Coronary artery (tissue), 2 donors: ENCODE results near the gene C2CD4B.

Experiments
- DNase-seq: peaks from one replicate; pipeline ENCODE4 v3.0.0-alpha.2; 2017; ENCODE audit warnings: low spot score
- H3K27ac ChIP-seq, 2 donors: fragments of 200-600 bp; sonication (generic); one replicate each; pipeline ENCODE4 v1.5.1; 2016 to 2019
- H3K4me3 ChIP-seq: fragments of 200-600 bp; sonication (generic); 2 replicates; pipeline ENCODE4 v1.5.1; 2016; ENCODE audit warnings: mild to moderate bottlenecking, moderate library complexity
- TF ChIP-seq, protein P1 (sequence below): fragments of 200-600 bp; sonication (generic); IDR thresholded peaks from one replicate; pipeline ENCODE4 v1.5.1; 2019; ENCODE audit warnings: antibody characterized with exemption

C2CD4B gene

DNA sequence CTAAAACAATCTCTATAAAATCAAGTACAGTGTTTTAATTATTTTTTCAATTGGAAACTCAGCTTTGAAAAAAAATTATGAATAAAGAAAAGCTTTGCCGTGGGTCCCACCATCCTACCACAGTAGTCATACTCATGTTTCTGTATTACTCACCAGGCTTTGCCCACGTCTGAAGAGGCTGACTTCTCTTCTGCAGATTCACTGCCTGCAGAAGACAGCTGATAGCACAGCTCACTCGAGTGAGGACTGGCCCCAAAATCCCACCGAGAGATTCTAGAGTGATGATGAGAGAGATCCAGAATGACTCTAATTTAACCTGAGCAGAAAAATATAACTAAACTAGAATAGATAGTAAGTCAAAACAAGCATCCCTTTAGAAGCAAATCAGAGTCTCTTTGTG is 11.9 kb downstream of the C2CD4B start:
- no peak overlapping the region for H3K4me3 ChIP-seq
- H3K27ac ChIP-seq = no peak overlapping the region
- TF ChIP-seq, protein P1, sequence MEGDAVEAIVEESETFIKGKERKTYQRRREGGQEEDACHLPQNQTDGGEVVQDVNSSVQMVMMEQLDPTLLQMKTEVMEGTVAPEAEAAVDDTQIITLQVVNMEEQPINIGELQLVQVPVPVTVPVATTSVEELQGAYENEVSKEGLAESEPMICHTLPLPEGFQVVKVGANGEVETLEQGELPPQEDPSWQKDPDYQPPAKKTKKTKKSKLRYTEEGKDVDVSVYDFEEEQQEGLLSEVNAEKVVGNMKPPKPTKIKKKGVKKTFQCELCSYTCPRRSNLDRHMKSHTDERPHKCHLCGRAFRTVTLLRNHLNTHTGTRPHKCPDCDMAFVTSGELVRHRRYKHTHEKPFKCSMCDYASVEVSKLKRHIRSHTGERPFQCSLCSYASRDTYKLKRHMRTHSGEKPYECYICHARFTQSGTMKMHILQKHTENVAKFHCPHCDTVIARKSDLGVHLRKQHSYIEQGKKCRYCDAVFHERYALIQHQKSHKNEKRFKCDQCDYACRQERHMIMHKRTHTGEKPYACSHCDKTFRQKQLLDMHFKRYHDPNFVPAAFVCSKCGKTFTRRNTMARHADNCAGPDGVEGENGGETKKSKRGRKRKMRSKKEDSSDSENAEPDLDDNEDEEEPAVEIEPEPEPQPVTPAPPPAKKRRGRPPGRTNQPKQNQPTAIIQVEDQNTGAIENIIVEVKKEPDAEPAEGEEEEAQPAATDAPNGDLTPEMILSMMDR = no peak
- DNase-seq = no peak

DNA sequence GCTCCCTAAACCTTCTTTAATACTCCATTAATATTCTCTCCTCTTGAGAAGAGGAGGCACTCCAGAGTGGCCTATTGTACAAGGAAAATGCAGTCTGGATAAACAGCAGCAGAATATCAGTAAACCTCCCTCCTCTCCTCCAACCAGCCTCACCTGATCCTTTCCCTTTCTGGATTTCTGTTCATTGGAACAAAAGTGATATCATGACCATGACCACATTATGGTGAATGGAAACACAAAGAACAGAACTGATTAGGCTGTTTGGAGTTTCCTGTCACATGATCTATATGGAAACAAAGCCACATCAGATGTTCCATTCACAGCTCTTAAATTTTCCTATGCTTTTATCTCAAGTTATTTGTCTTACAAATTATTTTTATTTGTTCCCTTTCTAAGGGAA is 14.6 kb downstream of the C2CD4B start:
- no peak for DNase-seq
- H3K27ac ChIP-seq = no peak overlapping the region
- no peak overlapping the region for H3K4me3 ChIP-seq
- TF ChIP-seq, protein P1 = no peak

DNA sequence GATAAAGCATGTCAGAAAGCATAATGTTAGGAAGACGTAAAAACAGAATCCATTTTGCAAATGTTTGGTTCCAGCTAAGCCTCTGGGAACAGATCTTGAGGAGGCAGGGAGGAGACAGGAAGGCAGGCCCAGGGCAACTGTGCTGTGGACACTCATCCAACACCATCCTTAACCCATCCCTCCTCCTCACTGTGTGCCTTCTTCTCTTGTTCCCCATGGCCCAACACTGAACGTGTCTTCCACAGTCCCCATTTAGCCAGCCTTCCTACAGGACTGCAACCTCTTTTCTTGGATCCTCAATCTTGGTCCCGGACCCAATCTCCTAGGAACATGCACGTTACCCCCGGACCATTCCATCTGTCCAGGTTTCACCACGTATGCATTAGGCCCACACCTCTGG is 15.4 kb downstream of the C2CD4B start:
- no peak overlapping the region for H3K27ac ChIP-seq
- TF ChIP-seq, protein P1 = no peak
- no peak overlapping the region for H3K4me3 ChIP-seq
- no peak for DNase-seq

DNA sequence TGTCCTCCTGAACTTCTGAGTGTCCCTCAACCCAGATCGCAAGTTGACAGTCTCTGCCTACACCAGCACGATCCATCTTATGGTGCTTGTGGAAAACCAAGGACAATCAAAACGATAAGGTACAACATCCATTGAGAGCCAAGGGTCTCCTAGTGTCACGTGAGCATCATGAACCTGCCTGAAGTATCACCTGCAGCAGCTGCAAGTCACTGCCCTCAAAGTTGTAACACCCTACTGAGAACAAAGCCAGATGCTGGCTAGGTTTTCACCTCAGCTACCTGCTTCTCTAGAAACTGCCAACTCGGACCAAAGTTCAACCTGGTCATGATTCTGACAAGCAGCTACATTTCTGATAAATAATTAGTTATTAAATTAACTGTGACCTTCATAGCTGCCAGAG is 17.5 kb downstream of the C2CD4B start:
- DNase-seq = no peak
- Histone ChIP-seq H3K4me3 (no peak overlapping the region), H3K27ac (no peak overlapping the region)
- TF ChIP-seq, protein P1 = no peak

DNA sequence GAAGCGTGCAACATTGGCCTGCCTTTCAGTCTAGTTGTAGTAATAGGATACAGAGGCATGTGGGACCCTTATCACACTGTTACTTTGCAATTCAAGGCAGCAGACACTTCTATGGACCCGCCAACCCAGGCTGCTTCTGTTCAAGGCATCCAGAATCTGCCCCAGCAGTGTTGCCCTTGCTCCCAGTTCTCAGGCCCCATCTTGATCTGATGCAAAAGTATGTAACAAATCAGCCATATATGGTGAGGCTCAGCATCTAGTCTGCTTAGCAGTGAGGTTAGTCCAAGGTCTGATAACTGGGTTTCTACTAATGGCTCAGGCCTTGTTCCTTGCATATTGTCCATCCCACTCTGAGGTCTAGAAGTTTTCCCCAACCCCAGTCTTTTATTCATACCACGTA is 17.9 kb downstream of the C2CD4B start:
- DNase-seq = no peak
- TF ChIP-seq, protein P1 = no peak
- Histone ChIP-seq H3K27ac (no peak overlapping the region), H3K4me3 (no peak overlapping the region)

DNA sequence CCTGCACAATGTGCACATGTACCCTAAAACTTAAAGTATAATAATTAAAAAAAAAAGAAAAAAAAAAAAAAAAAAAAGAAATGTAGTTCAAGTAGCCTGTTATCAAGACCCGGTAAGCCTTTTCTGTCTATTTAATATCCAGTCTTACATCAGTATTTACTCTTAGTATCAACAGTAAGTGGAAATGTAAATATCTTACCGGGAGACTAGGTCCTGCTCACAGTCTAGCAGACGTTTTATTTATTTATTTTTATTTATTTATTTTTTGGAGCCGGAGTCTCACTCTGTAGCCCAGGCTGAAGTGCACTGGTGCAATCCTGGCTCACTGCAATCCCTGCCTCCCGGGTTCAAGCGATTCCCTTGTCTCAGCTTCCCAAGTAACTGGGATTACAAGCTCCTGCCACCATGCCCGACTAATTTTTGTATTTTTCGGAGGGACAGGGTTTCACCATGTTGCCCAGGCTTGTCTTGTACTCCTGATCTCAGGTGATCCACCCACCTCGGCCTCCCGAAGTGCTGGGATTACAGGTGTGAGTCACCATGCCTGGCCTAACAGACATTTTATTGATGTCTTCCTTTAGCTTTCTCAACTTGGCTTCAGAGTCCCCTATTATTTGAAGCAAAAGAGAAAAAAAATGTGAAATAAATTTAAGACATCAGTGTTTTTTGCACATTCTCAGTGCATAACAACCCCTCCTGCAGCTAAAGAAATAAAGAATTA is 19.9 kb downstream of the C2CD4B start:
- no peak for DNase-seq
- Histone ChIP-seq H3K4me3 (no peak overlapping the region), H3K27ac (no peak overlapping the region)
- TF ChIP-seq, protein P1 = no peak

DNA sequence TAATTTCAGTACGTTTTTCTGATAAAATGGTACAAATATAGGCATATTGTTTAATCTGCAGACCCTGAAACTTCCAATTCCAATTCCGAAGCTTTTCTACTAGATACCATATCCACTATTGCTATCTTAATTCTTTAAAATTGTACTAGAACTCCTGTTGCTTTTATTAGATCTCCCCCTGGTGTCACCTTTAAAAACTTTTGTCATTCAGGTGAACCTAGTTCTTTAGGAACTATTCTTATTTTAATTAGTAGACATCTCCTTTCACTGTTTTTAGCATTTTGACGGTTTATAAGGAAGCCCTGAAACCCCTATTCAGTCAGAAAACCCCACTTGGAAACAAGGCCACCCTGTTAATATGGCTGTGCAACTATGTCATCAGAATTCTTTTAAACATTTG is 22.3 kb downstream of the C2CD4B start:
- H3K27ac ChIP-seq = no peak overlapping the region
- H3K4me3 ChIP-seq = no peak overlapping the region
- no peak for DNase-seq
- TF ChIP-seq, protein P1 = no peak
